OCI-LY1 (cell line): ENCODE measurements around the gene DNAH17.

ENCODE experiments used
- H2AFZ ChIP-seq: fragments of 200-600 bp; sonication (generic), shearing (Covaris generic); 2 replicates; pipeline ENCODE4 v1.6.0; 2014; ENCODE audit warnings: antibody characterized with exemption, mild to moderate bottlenecking, low read length
- H3F3A ChIP-seq: fragments of 200-600 bp; sonication (generic), shearing (Covaris generic); 2 replicates; pipeline ENCODE4 v1.6.0; 2014; ENCODE audit warnings: mild to moderate bottlenecking, antibody characterized with exemption, low read length, moderate library complexity; ENCODE audit not compliant: insufficient read depth
- H3K27ac ChIP-seq: fragments of 200-600 bp; sonication (generic); 2 replicates; pipeline ENCODE4 v1.5.1; 2014; ENCODE audit warnings: low read length, mixed run types, mild to moderate bottlenecking, low read depth; ENCODE audit not compliant: poor library complexity, severe bottlenecking
- H3K27me3 ChIP-seq: fragments of 200-600 bp; sonication (generic); 2 replicates; pipeline ENCODE4 v1.6.0; 2014; ENCODE audit warnings: antibody characterized with exemption, mild to moderate bottlenecking, low read length, moderate library complexity; ENCODE audit not compliant: insufficient read depth
- H3K36me3 ChIP-seq: fragments of 200-600 bp; sonication (generic); 2 replicates; pipeline ENCODE4 v1.6.1; 2014; ENCODE audit warnings: mild to moderate bottlenecking, antibody characterized with exemption, low read length, moderate library complexity, mixed read lengths; ENCODE audit not compliant: insufficient read depth
- H3K4me1 ChIP-seq: fragments of 200-600 bp; sonication (generic); 2 replicates; pipeline ENCODE4 v1.5.1; 2014; ENCODE audit warnings: mild to moderate bottlenecking, low read length, moderate library complexity; ENCODE audit not compliant: insufficient read depth, severe bottlenecking
- H3K4me2 ChIP-seq: fragments of 200-600 bp; sonication (generic), shearing (Covaris generic); 2 replicates; pipeline ENCODE4 v1.6.1; 2014; ENCODE audit warnings: low read length
- H3K4me3 ChIP-seq: fragments of 200-600 bp; sonication (generic); 2 replicates; pipeline ENCODE4 v1.5.1; 2014; ENCODE audit warnings: low read length, low read depth, mild to moderate bottlenecking, mixed read lengths; ENCODE audit not compliant: poor library complexity, severe bottlenecking
- H3K79me2 ChIP-seq: fragments of 200-600 bp; shearing (Covaris generic); 2 replicates; pipeline ENCODE4 v1.6.1; 2016; ENCODE audit warnings: mixed run types, low read length, mixed read lengths; ENCODE audit not compliant: insufficient read depth
- H3K9ac ChIP-seq: fragments of 200-600 bp; sonication (generic), shearing (Covaris generic); 2 replicates; pipeline ENCODE4 v1.6.1; 2014; ENCODE audit warnings: mild to moderate bottlenecking, low read length, mixed read lengths
- H3K9me2 ChIP-seq: fragments of 200-600 bp; sonication (generic), shearing (Covaris generic); 2 replicates; pipeline ENCODE4 v1.6.1; 2014; ENCODE audit warnings: low read depth, mild to moderate bottlenecking, low read length, mixed read lengths
- H3K9me3 ChIP-seq: fragments of 200-600 bp; shearing (Covaris generic); 2 replicates; pipeline ENCODE4 v1.6.1; 2014; ENCODE audit warnings: low read length, mixed read lengths
- H4K20me1 ChIP-seq: fragments of 200-600 bp; sonication (generic), shearing (Covaris generic); 2 replicates; pipeline ENCODE4 v1.6.0; 2016; ENCODE audit warnings: mild to moderate bottlenecking, low read length; ENCODE audit not compliant: insufficient read depth
- EZH2 ChIP-seq: fragments of 200-600 bp; sonication (generic), shearing (Covaris generic); IDR thresholded peaks from 2 replicates; pipeline ENCODE4 v1.8.0; 2017; ENCODE audit warnings: borderline replicate concordance, mixed run types, mild to moderate bottlenecking, antibody characterized with exemption, low read length, moderate library complexity, mixed read lengths
- TF ChIP-seq, protein P1 (sequence below): fragments of 200-600 bp; sonication (generic), shearing (Covaris generic); IDR thresholded peaks from 2 replicates; pipeline ENCODE4 v1.5.1; 2017; ENCODE audit warnings: mild to moderate bottlenecking, antibody characterized with exemption, low read length, moderate library complexity, mixed read lengths

Gene DNAH17

DNA sequence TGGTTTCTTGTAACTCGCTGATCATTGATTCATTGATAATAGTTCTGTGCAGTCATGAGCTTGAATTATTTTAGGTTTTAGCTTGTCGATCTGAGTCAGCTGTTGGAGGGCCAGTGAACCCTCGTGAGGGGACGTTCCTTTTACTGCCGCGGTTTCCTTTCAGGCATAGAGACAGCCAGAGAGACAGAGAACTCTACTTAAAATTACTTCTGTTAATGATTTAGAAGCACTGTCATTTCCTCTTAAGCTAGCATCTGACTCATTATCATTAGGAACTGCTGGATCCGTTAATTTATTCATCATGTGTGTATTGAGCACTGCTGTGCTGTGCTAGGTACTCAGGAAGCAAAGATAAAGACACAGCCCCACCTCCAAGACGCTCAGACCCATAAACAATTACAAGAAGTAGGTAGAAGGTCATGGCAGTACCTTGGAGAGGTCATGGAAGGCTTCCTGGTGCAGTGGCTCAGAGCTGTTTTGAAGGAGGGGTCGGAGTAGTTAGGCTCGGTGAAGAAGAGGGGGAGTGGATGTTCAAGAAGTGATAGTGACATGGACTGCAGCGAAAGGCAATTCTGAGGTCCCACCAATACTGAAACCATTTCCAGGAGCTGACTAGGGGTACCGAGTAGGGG lies 195.5 kb downstream of the DNAH17 start:
- Histone ChIP-seq H3K9ac (0 out of 2 replicates have a peak overlapping the region, but pooled peaks have one; percentile 10), H3K27me3 (no peaks in the 10 kb centered on the region), H3K9me3 (no peaks in the 10 kb centered on the region), H3K79me2 (peaks cover 41% of the 10 kb centered on the region), H4K20me1 (no peaks in the 10 kb centered on the region), H3K9me2 (no peaks in the 10 kb centered on the region), H3K36me3 (0 out of 2 replicates have a peak, but pooled peaks cover 13% of the 10 kb centered on the region), H3F3A (no peaks in the 10 kb centered on the region), H3K4me2 (peak overlapping the region; percentile 33; the same call in 1 of the 2 replicates), H3K27ac (no peak overlapping the region), H3K4me1 (peaks cover 77% of the 10 kb centered on the region), H3K4me3 (no peak overlapping the region), H2AFZ (no peak overlapping the region)
- TF ChIP-seq, protein P1, sequence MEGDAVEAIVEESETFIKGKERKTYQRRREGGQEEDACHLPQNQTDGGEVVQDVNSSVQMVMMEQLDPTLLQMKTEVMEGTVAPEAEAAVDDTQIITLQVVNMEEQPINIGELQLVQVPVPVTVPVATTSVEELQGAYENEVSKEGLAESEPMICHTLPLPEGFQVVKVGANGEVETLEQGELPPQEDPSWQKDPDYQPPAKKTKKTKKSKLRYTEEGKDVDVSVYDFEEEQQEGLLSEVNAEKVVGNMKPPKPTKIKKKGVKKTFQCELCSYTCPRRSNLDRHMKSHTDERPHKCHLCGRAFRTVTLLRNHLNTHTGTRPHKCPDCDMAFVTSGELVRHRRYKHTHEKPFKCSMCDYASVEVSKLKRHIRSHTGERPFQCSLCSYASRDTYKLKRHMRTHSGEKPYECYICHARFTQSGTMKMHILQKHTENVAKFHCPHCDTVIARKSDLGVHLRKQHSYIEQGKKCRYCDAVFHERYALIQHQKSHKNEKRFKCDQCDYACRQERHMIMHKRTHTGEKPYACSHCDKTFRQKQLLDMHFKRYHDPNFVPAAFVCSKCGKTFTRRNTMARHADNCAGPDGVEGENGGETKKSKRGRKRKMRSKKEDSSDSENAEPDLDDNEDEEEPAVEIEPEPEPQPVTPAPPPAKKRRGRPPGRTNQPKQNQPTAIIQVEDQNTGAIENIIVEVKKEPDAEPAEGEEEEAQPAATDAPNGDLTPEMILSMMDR, result no peak
- TF ChIP-seq EZH2, result no peak

DNA sequence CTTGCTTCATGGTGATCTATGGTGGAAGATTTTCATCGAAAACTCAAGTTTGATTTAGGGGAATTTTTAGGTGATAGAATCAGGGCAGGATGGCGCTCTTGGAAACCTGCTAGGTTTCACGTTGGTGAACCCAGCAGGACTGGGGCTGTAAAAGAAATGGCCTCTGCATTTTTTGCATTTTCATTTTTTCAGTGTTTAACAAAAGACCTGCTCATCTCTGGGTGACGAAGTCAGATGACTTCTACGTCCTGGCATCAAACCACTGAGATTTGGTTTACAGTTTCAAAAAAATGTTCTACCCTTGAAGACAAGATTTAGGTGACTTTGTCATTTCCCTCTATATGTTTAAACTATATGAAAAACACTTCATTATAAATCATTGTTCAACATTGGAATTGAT lies 196.8 kb downstream of the DNAH17 start:
- no peaks in the 10 kb centered on the region for H4K20me1 ChIP-seq
- no peaks in the 10 kb centered on the region for H3F3A ChIP-seq
- no peak overlapping the region for H3K9ac ChIP-seq
- H2AFZ ChIP-seq, result no peak overlapping the region
- TF ChIP-seq, protein P1, result no peak
- no peak for TF ChIP-seq EZH2
- H3K27me3 ChIP-seq, result no peaks in the 10 kb centered on the region
- H3K9me2 ChIP-seq, result no peaks in the 10 kb centered on the region
- peaks cover 37% of the 10 kb centered on the region for H3K79me2 ChIP-seq
- no peak overlapping the region for H3K4me3 ChIP-seq
- H3K27ac ChIP-seq, result no peak overlapping the region
- no peaks in the 10 kb centered on the region for H3K9me3 ChIP-seq
- peaks cover 63% of the 10 kb centered on the region for H3K4me1 ChIP-seq
- no peak overlapping the region for H3K4me2 ChIP-seq
- 0 out of 2 replicates have a peak, but pooled peaks cover 13% of the 10 kb centered on the region for H3K36me3 ChIP-seq

DNA sequence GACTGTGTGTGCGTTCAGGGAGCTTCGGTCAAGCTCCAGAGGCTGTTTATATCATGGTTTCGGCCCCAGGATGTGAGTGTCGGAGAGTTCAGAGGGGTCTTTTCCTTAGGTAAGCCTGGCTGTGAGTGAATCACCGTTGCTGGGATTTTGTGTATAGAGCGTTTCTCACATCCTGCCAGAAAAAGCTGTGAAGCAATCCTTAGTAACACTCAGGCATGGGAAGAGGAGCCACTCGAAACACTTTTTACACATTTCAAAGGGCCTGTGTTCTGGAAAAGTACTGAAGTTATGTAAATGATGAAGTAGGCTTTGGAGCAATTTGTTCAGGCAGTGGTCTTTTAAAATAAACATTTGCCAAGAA lies 198.1 kb downstream of the DNAH17 start:
- TF ChIP-seq EZH2, result no peak
- TF ChIP-seq, protein P1, result no peak
- peaks cover 30% of the 10 kb centered on the region for H3K79me2 ChIP-seq
- peak overlapping the region; percentile 99 for H3K4me2 ChIP-seq
- no peak overlapping the region for H2AFZ ChIP-seq
- no peaks in the 10 kb centered on the region for H3K9me3 ChIP-seq
- no peak overlapping the region for H3K27ac ChIP-seq
- H3K36me3 ChIP-seq, result 0 out of 2 replicates have a peak, but pooled peaks cover 13% of the 10 kb centered on the region
- H3K27me3 ChIP-seq, result no peaks in the 10 kb centered on the region
- peak overlapping the region; percentile 94 for H3K9ac ChIP-seq
- H3K4me3 ChIP-seq, result peak overlapping the region; percentile 99
- no peaks in the 10 kb centered on the region for H3F3A ChIP-seq
- no peaks in the 10 kb centered on the region for H3K9me2 ChIP-seq
- peaks cover 51% of the 10 kb centered on the region for H3K4me1 ChIP-seq
- H4K20me1 ChIP-seq, result no peaks in the 10 kb centered on the region
